ENCODE data around the gene ATXN7L3B. TPM values are rescaled to one million over a fixed set of nuclear protein-coding genes. Genes with fewer than 3 reads are reported as not detected.

ATXN7L3B gene
- polyA plus RNA-seq, 3 donors = 7.6 to 20.2 (median 17.1) TPM

DNA sequence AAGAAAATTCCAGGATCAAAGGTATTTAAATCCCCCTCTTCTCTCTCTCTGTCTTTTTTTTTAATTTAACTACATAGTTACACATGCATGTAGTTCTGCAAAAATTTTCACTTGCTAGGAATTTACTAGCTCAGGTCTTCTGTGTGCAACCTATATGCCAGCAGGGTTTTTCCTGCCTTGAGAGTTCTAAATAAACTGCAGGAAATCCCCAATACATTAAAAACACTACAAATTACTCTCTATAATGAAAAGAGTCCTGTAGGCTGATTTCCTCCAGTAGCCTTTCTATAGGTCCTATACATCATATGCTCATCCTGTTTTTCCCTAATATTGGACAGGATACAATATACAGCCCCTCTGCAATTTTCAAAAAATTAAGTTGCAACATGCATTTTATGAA lies 27.7 kb upstream of the ATXN7L3B start:
- H3K27ac Mint-ChIP-seq = no peak overlapping the region
- no peaks in the 10 kb centered on the region for H3K36me3 ChIP-seq (replicated peaks in 1 of 2; ENCODE audit: control insufficient read depth in 1 of 2, insufficient read depth in 2 of 2, low read length in 2 of 2)
- H3K4me2 ChIP-seq (replicated peaks; ENCODE audit: extremely low read depth, low read length, poor library complexity, severe bottlenecking) = no peak overlapping the region
- H3K4me1 Mint-ChIP-seq = no peaks in the 10 kb centered on the region
- no peaks in the 10 kb centered on the region for H3K27me3 ChIP-seq (ENCODE audit: control insufficient read depth in 2 of 2, insufficient read depth in 2 of 2, low read length in 2 of 2)
- H3K4me3 ChIP-seq (replicated peaks in 1 of 3; ENCODE audit: low read depth in 2 of 3, low read length in 3 of 3) = no peak overlapping the region
- intact Hi-C loops (cut with micrococcal nuclease) = no loop called here
- no peaks in the 10 kb centered on the region for H3K4me1 ChIP-seq (ENCODE audit: control insufficient read depth in 1 of 2, insufficient read depth in 2 of 2, low read length in 2 of 2)
- H3K27me3 Mint-ChIP-seq (ENCODE audit: low read depth in 3 of 3) = peaks cover 0 to 2% (median 2%) of the 10 kb centered on the region in 3 donors
- no peaks in the 10 kb centered on the region for H3K36me3 Mint-ChIP-seq
- H3K9ac ChIP-seq (ENCODE audit: insufficient read depth, low read length, poor library complexity, severe bottlenecking) = no peak overlapping the region
- H4K20me1 ChIP-seq (ENCODE audit: insufficient read depth, low read length) = no peaks in the 10 kb centered on the region
- no peak overlapping the region for H3K4me3 Mint-ChIP-seq
- TF ChIP-seq, protein P1, sequence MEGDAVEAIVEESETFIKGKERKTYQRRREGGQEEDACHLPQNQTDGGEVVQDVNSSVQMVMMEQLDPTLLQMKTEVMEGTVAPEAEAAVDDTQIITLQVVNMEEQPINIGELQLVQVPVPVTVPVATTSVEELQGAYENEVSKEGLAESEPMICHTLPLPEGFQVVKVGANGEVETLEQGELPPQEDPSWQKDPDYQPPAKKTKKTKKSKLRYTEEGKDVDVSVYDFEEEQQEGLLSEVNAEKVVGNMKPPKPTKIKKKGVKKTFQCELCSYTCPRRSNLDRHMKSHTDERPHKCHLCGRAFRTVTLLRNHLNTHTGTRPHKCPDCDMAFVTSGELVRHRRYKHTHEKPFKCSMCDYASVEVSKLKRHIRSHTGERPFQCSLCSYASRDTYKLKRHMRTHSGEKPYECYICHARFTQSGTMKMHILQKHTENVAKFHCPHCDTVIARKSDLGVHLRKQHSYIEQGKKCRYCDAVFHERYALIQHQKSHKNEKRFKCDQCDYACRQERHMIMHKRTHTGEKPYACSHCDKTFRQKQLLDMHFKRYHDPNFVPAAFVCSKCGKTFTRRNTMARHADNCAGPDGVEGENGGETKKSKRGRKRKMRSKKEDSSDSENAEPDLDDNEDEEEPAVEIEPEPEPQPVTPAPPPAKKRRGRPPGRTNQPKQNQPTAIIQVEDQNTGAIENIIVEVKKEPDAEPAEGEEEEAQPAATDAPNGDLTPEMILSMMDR (IDR thresholded peaks at IDR 0.05) = no peak
- DNase-seq = no peak
- no peak overlapping the region for H2AFZ ChIP-seq (ENCODE audit: insufficient read depth, low read depth, low read length, poor library complexity, severe bottlenecking)
- H3K9me3 ChIP-seq (replicated peaks in 1 of 2; ENCODE audit: control insufficient read depth in 1 of 2, insufficient read depth in 1 of 2, low read length in 2 of 2) = peaks cover 0 to 4% of the 10 kb centered on the region in 2 donors
- no peak overlapping the region for H3K27ac ChIP-seq (ENCODE audit: low read depth in 1 of 2, low read length in 2 of 2)
- no peaks in the 10 kb centered on the region for H3K79me2 ChIP-seq (ENCODE audit: insufficient read depth, low read length)
- peaks cover 2 to 6% (median 5%) of the 10 kb centered on the region in 7 donors for H3K9me3 Mint-ChIP-seq

DNA sequence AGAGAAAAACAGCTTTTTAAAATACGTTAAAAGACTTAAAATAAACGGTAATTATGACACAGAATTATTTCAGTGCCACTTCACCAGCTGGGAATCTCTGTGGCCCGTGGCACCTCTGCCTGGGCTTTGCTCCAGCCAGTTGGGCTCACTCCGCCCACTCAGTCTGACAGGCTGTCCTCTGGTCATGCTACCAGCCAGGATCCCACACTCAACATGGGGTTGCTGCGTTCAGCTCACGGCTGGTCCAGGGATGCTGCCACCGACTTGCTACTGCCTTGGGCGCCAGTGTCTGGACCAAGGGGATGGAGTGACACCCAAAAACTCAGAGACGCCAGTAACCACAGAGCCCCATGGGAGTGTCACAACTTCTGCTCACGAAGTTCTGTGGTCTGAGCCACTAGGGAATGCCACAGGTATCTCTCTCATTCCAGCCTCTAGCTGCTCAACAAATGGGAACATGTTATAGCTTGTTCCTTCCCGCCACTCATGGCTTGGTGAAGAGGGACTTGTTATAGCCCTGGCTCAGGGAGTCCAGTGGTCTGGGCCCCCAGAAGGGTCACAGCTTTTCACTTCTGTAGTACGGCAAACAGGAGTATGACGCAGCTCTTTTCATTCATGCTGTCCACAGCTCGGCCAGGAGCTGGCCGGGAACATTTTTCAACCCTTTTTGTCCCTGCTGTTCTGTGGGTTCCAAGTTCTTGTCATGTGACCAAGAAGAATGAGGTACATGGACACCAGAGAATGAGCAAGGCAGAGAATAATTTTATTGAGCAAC lies 23.4 kb upstream of the ATXN7L3B start:
- TF ChIP-seq, protein P1 (IDR thresholded peaks at IDR 0.05) = no peak
- intact Hi-C loops (cut with micrococcal nuclease) = no loop called here
- Histone ChIP-seq H3K27ac (ENCODE audit: low read depth in 1 of 2, low read length in 2 of 2) (no peak overlapping the region), H3K79me2 (ENCODE audit: insufficient read depth, low read length) (no peaks in the 10 kb centered on the region), H3K4me2 (replicated peaks; ENCODE audit: extremely low read depth, low read length, poor library complexity, severe bottlenecking) (no peak overlapping the region), H3K9ac (ENCODE audit: insufficient read depth, low read length, poor library complexity, severe bottlenecking) (no peak overlapping the region), H4K20me1 (ENCODE audit: insufficient read depth, low read length) (no peaks in the 10 kb centered on the region), H3K27me3 (ENCODE audit: control insufficient read depth in 2 of 2, insufficient read depth in 2 of 2, low read length in 2 of 2) (no peaks in the 10 kb centered on the region), H3K9me3 (replicated peaks in 1 of 2; ENCODE audit: control insufficient read depth in 1 of 2, insufficient read depth in 1 of 2, low read length in 2 of 2) (no peaks in the 10 kb centered on the region), H2AFZ (ENCODE audit: insufficient read depth, low read depth, low read length, poor library complexity, severe bottlenecking) (no peak overlapping the region), H3K4me3 (replicated peaks in 1 of 3; ENCODE audit: low read depth in 2 of 3, low read length in 3 of 3) (no peak overlapping the region), H3K4me1 (ENCODE audit: control insufficient read depth in 1 of 2, insufficient read depth in 2 of 2, low read length in 2 of 2) (no peaks in the 10 kb centered on the region), H3K36me3 (replicated peaks in 1 of 2; ENCODE audit: control insufficient read depth in 1 of 2, insufficient read depth in 2 of 2, low read length in 2 of 2) (no peaks in the 10 kb centered on the region)
- DNase-seq = no peak
- Mint-ChIP-seq H3K4me3 (no peak overlapping the region), H3K9me3 (peaks cover 0 to 3% (median 1%) of the 10 kb centered on the region in 7 donors), H3K4me1 (no peaks in the 10 kb centered on the region), H3K27ac (no peak overlapping the region), H3K36me3 (no peaks in the 10 kb centered on the region), H3K27me3 (ENCODE audit: low read depth in 3 of 3) (peaks cover 1 to 2% (median 2%) of the 10 kb centered on the region in 3 donors)
- WGBS (ENCODE audit: insufficient coverage) = 91% methylated on average over 12 of the region's 15 CpGs
